Heart right ventricle (tissue), 16 donors: ENCODE measurements around the gene ZNF385D. TPM values are rescaled to one million over a fixed set of nuclear protein-coding genes. Genes with fewer than 3 reads are reported as not detected.

Source experiments
- ATAC-seq, 8 donors: fragments of 200-7000 bp; cut with Tn5 transposase; one replicate each; pipeline ENCODE4 v1.9.1; 2020; ENCODE audit warnings: mild to moderate bottlenecking in 8 of 8, moderate library complexity in 8 of 8, moderate number of reproducible peaks in 1 of 8
- DNase-seq, 2 donors: peaks; one replicate each; pipeline ENCODE4 v3.0.0-alpha.2; 2020
- H3K27ac ChIP-seq, 10 donors: fragments of 200-600 bp; sonication (generic) in 2 of 10; one replicate each; pipeline versions ENCODE4 v1.5.0 to v1.8.0; 2020 to 2022; ENCODE audit warnings: mild to moderate bottlenecking in 3 of 10
- H3K27me3 ChIP-seq, 7 donors: fragments of 200-600 bp; one replicate each; pipeline ENCODE4 v1.8.0; 2021 to 2022; ENCODE audit warnings: mild to moderate bottlenecking in 2 of 7
- H3K36me3 ChIP-seq, 9 donors: fragments of 200-600 bp; sonication (generic) in 1 of 9; one replicate each; pipeline versions ENCODE4 v1.5.0 to v1.8.0; 2020 to 2022; ENCODE audit warnings: mild to moderate bottlenecking in 2 of 9
- H3K4me1 ChIP-seq, 9 donors: fragments of 200-600 bp; sonication (generic) in 1 of 9; one replicate each; pipeline versions ENCODE4 v1.5.0 to v1.8.0; 2020 to 2022; ENCODE audit warnings: mild to moderate bottlenecking in 4 of 9
- H3K4me3 ChIP-seq, 10 donors: fragments of 200-600 bp; sonication (generic) in 2 of 10; one replicate each; pipeline versions ENCODE4 v1.5.0 to v1.8.0; 2020 to 2022; ENCODE audit warnings: mild to moderate bottlenecking in 7 of 10, moderate library complexity in 2 of 10
- H3K9me3 ChIP-seq, 11 donors: fragments of 200-600 bp in 10 of 11; sonication (generic) in 2 of 11; one replicate each; pipeline versions ENCODE4 v1.5.0 to v1.8.0; 2013 to 2022; ENCODE audit warnings: mild to moderate bottlenecking in 2 of 11, control low read depth in 1 of 11, moderate library complexity in 1 of 11
- whole genome bisulfite sequencing, 2 donors: extraction: QIAGEN DNeasy Blood & Tissue Kit; methylation state at CpG; one replicate each; pipeline ENCODE4 v1.1.7; 2013; ENCODE audit warnings: inconsistent platforms in 1 of 2; 5-methylcytosine and 5-hydroxymethylcytosine counted together
- intact Hi-C, 10 donors: fragments of 100-400 bp; cut with DNase I; formaldehyde crosslinking; loops; one replicate each; pipeline versions ENCODE4 v1.11.1 to v1.14.2; 2022
- polyA plus RNA-seq, 2 donors: library from polyadenylated mRNA; stranded (reverse); fragments of 200-250 nt; gene quantifications; one replicate each; pipeline ENCODE4 v1.2.3, GENCODE V29; 2013
- total RNA-seq, 10 donors: library from RNA; stranded (reverse); fragmentation: NEBNext Ultra II Directional in 3 of 10; extraction: Animal tissue kit (Norgen Biotek cat#: 25700) in 3 of 10; gene quantifications; one replicate each; pipeline versions ENCODE4 v1.2.1 to v1.2.4, GENCODE V29; 2021 to 2023
- TF ChIP-seq, protein P1 (sequence below), 9 donors: fragments of 200-600 bp; sonication (generic) in 2 of 9; IDR thresholded peaks; one replicate each; pipeline versions ENCODE4 v1.5.0 to v1.8.0; 2021 to 2022; ENCODE audit warnings: antibody characterized with exemption in 9 of 9, mild to moderate bottlenecking in 5 of 9, moderate library complexity in 1 of 9
- donor health status: Arrhythmogenic right ventricular cardiomyopathy.
- donor health status: ischemic (EF 13 %, LVEDD 7.1; RV severe dilation, severe dysfunction).
- donor health status: healthy with polysubstance abuse.
- donor health status: DM: no; HTN: yes; CAD: no.
- donor health status: DM: no; HTN: no; CAD: no.
- donor health status: ischemic (EF 25% LVEDD 6.9; RV normal size, moderate dysfunction).
- donor health status: ischemic (EF 25% LVEDD 5.7; RV mildly dilated, moderate dysfunction).
- donor health status: healthy.
- donor health status: DM: yes; HTN: yes; CAD: no.
- donor health status: Ischemic cardiomyopathy.
- donor health status: ischemic (EF 35%, LVEDD 5.7; RV mildly dilated, moderate dysfunction).
- donor health status: nonischemic (EF 11% LVEDD 7.7; RV severe dilation, severe dysfunction).
- donor health status: DM: yes; HTN: yes; CAD: no.
- donor health status: PGD.
- donor health status: ischemic (EF 29% LVEDD 5.4; RV normal size, mild dysfunction).
- donor health status: nonischemic (EF 23%, LVEDD 6.1; RV moderate dilation, normal function).

The ZNF385D gene
- total and polyA plus RNA-seq, 12 donors, result 3.0 to 24.9 (median 7.2) TPM

- Histone ChIP-seq H3K9me3 (no peaks in the 10 kb centered on the region), H3K4me3 (no peak overlapping the region), H3K27ac (peak overlapping the region in 1 of 10 donors; percentile 9), H3K36me3 (no peaks in the 10 kb centered on the region), H3K27me3 (no peaks in the 10 kb centered on the region), H3K4me1 (peaks cover 0 to 5% (median 0%) of the 10 kb centered on the region in 9 donors)
- DNase-seq (no peak), ATAC-seq (no peak)
- 77 to 79% methylated on average over 3 of the region's 3 CpGs for WGBS, 2 donors
- TF ChIP-seq, protein P1, sequence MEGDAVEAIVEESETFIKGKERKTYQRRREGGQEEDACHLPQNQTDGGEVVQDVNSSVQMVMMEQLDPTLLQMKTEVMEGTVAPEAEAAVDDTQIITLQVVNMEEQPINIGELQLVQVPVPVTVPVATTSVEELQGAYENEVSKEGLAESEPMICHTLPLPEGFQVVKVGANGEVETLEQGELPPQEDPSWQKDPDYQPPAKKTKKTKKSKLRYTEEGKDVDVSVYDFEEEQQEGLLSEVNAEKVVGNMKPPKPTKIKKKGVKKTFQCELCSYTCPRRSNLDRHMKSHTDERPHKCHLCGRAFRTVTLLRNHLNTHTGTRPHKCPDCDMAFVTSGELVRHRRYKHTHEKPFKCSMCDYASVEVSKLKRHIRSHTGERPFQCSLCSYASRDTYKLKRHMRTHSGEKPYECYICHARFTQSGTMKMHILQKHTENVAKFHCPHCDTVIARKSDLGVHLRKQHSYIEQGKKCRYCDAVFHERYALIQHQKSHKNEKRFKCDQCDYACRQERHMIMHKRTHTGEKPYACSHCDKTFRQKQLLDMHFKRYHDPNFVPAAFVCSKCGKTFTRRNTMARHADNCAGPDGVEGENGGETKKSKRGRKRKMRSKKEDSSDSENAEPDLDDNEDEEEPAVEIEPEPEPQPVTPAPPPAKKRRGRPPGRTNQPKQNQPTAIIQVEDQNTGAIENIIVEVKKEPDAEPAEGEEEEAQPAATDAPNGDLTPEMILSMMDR (IDR thresholded peaks at IDR 0.05), result no peak
- intact Hi-C loops, result no loop called here
These were observed 165.7 kb downstream of the ZNF385D start for GRCh38 chr3:21585216-21585740.

- intact Hi-C loops, result no loop called here
- TF ChIP-seq, protein P1 (IDR thresholded peaks at IDR 0.05), result no peak
- WGBS, 2 donors, result 79 to 89% methylated on average over 2 of the region's 2 CpGs
- Histone ChIP-seq H3K4me1 (no peaks in the 10 kb centered on the region), H3K36me3 (no peaks in the 10 kb centered on the region), H3K27ac (no peak overlapping the region), H3K9me3 (peaks cover 0 to 17% (median 0%) of the 10 kb centered on the region in 11 donors), H3K27me3 (no peaks in the 10 kb centered on the region), H3K4me3 (no peak overlapping the region)
- no peak for DNase-seq
- no peak for ATAC-seq
These were observed 177.7 kb downstream of the ZNF385D start for GRCh38 chr3:21573291-21573690.

DNA sequence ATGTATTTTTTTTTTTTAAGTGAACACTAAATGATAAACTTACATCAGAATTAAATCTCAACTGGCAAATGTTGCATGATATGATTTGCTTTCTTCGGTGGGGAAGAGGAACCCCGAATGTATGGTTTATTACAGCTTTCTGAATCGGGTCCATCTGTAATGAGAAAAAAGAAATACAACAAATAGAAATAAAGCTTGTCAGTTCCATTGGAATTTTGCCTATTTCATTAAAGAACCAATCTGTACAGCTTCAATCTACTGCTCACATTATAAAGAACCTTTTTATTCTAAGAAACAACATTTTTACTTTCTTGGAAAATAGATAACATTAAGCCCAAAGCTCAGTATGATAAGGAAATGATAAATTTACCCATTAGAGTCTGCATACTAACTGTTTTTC is 186.5 kb downstream of the ZNF385D start:
- Histone ChIP-seq H3K27ac (no peak overlapping the region), H3K36me3 (peaks cover 0 to 20% (median 0%) of the 10 kb centered on the region in 9 donors), H3K4me1 (peaks cover 0 to 24% (median 12%) of the 10 kb centered on the region in 9 donors), H3K9me3 (peaks cover 0 to 21% (median 0%) of the 10 kb centered on the region in 11 donors), H3K4me3 (no peak overlapping the region), H3K27me3 (no peaks in the 10 kb centered on the region)
- intact Hi-C loops, result no loop called here
- DNase-seq (no peak), ATAC-seq (no peak)
- WGBS, 2 donors, result 68 to 83% methylated on average over 3 of the region's 3 CpGs
- TF ChIP-seq, protein P1 (IDR thresholded peaks at IDR 0.05), result no peak

GRCh38 chr3:21562243-21562642 is 188.8 kb downstream of the ZNF385D start:
- H3K27me3 ChIP-seq, result no peaks in the 10 kb centered on the region
- no peak overlapping the region for H3K4me3 ChIP-seq
- intact Hi-C loops, result no loop called here
- DNase-seq (no peak), ATAC-seq (peak in 6 of 8 donors; percentile 42 to 87 (median 67))
- peak overlapping the region in 4 of 10 donors; percentile 8 to 45 (median 20) for H3K27ac ChIP-seq
- TF ChIP-seq, protein P1 (IDR thresholded peaks at IDR 0.05), result no peak
- peaks cover 0 to 21% (median 0%) of the 10 kb centered on the region in 11 donors for H3K9me3 ChIP-seq
- peaks cover 0 to 24% (median 12%) of the 10 kb centered on the region in 9 donors for H3K4me1 ChIP-seq
- peaks cover 0 to 20% (median 0%) of the 10 kb centered on the region in 9 donors for H3K36me3 ChIP-seq
